ENCODE measurements around the gene ADCK1. TPM values are rescaled to one million over a fixed set of nuclear protein-coding genes. Genes with fewer than 3 reads are reported as not detected.

The ADCK1 gene
- total RNA-seq, 1 experiment from 2014 or later, result 11.4 TPM

- no peak overlapping the region for H3K4me3 Mint-ChIP-seq
- no peak for ATAC-seq
- H3K27me3 Mint-ChIP-seq (ENCODE audit: low read depth), result no peaks in the 10 kb centered on the region
- H3K4me1 Mint-ChIP-seq, result no peaks in the 10 kb centered on the region
- TF ChIP-seq ARID4B (CRISPR knock-in tag; IDR thresholded peaks at IDR 0.05; ENCODE audit: borderline replicate concordance) (no peak), CREB1 (CRISPR knock-in tag; IDR thresholded peaks at IDR 0.05) (no peak), ESRRA (CRISPR knock-in tag; IDR thresholded peaks at IDR 0.05; ENCODE audit: borderline replicate concordance) (no peak), ZNF232 (CRISPR knock-in tag; IDR thresholded peaks at IDR 0.05) (no peak), SMAD4 (CRISPR knock-in tag; IDR thresholded peaks at IDR 0.05) (no peak), PRRX2 (CRISPR knock-in tag; IDR thresholded peaks at IDR 0.05) (no peak), TCF7 (CRISPR knock-in tag; IDR thresholded peaks at IDR 0.05; ENCODE audit: low read depth) (no peak), AFF4 (CRISPR knock-in tag; IDR thresholded peaks at IDR 0.05; ENCODE audit: borderline replicate concordance) (no peak), FOXP1 (CRISPR knock-in tag; IDR thresholded peaks at IDR 0.05; ENCODE audit: borderline replicate concordance) (no peak), IRF1 (CRISPR knock-in tag; IDR thresholded peaks at IDR 0.05) (no peak)
- peaks cover 8% of the 10 kb centered on the region for H3K36me3 Mint-ChIP-seq
- POLR2A ChIA-PET, result no interaction called here
- peaks cover 17% of the 10 kb centered on the region for H3K9me3 Mint-ChIP-seq
- H3K27ac Mint-ChIP-seq, result no peak overlapping the region
- DNase-seq (ENCODE audit: low spot score), result no peak
- CTCF ChIA-PET, result no interaction called here
Measured at GRCh38 chr14:77889971-77890442, 90.1 kb downstream of the ADCK1 start.

GRCh38 chr14:77890873-77891272 lies 91.0 kb downstream of the ADCK1 start:
- POLR2A ChIA-PET, result no interaction called here
- H3K9me3 Mint-ChIP-seq, result peaks cover 17% of the 10 kb centered on the region
- no peak overlapping the region for H3K27ac Mint-ChIP-seq
- DNase-seq (ENCODE audit: low spot score), result no peak
- no peaks in the 10 kb centered on the region for H3K27me3 Mint-ChIP-seq (ENCODE audit: low read depth)
- CTCF ChIA-PET, result no interaction called here
- ATAC-seq, result no peak
- TF ChIP-seq ESRRA (CRISPR knock-in tag; IDR thresholded peaks at IDR 0.05; ENCODE audit: borderline replicate concordance) (no peak), ELF4 (CRISPR knock-in tag; IDR thresholded peaks at IDR 0.05; ENCODE audit: low read depth) (no peak)
- H3K4me1 Mint-ChIP-seq, result no peaks in the 10 kb centered on the region
- H3K4me3 Mint-ChIP-seq, result no peak overlapping the region
- H3K36me3 Mint-ChIP-seq, result peaks cover 8% of the 10 kb centered on the region

GRCh38 chr14:77892381-77892871 lies 92.5 kb downstream of the ADCK1 start:
- ATAC-seq, result no peak
- no peak overlapping the region for H3K4me3 Mint-ChIP-seq
- H3K27me3 Mint-ChIP-seq (ENCODE audit: low read depth), result no peaks in the 10 kb centered on the region
- ChIA-PET CTCF (no interaction called here), POLR2A (no interaction called here)
- TF ChIP-seq ZNF423 (CRISPR knock-in tag; IDR thresholded peaks at IDR 0.05) (no peak), SMAD3 (CRISPR knock-in tag; IDR thresholded peaks at IDR 0.05; ENCODE audit: borderline replicate concordance) (no peak), MYBL2 (CRISPR knock-in tag; IDR thresholded peaks at IDR 0.05) (no peak), RORB (CRISPR knock-in tag; IDR thresholded peaks at IDR 0.05) (no peak), FOXP1 (CRISPR knock-in tag; IDR thresholded peaks at IDR 0.05; ENCODE audit: borderline replicate concordance) (no peak), MLX (CRISPR knock-in tag; IDR thresholded peaks at IDR 0.05) (no peak), E2F4 (CRISPR knock-in tag; IDR thresholded peaks at IDR 0.05; ENCODE audit: borderline replicate concordance, low read depth) (no peak)
- peaks cover 8% of the 10 kb centered on the region for H3K36me3 Mint-ChIP-seq
- H3K27ac Mint-ChIP-seq, result no peak overlapping the region
- H3K9me3 Mint-ChIP-seq, result peaks cover 17% of the 10 kb centered on the region
- H3K4me1 Mint-ChIP-seq, result no peaks in the 10 kb centered on the region
- DNase-seq (ENCODE audit: low spot score), result no peak

Data from WTC11 (cell line).